CD4-positive, alpha-beta T cell treated with Interleukin-6 at 100 ng/mL for 8 hours (primary cell): Measurements from ENCODE around the gene TRIM67.

ENCODE experiments used
- DNase-seq: peaks from one replicate; pipeline ENCODE4 v3.0.0-alpha.2; 2020; ENCODE audit warnings: mixed read lengths, low spot score

TRIM67 gene

DNA sequence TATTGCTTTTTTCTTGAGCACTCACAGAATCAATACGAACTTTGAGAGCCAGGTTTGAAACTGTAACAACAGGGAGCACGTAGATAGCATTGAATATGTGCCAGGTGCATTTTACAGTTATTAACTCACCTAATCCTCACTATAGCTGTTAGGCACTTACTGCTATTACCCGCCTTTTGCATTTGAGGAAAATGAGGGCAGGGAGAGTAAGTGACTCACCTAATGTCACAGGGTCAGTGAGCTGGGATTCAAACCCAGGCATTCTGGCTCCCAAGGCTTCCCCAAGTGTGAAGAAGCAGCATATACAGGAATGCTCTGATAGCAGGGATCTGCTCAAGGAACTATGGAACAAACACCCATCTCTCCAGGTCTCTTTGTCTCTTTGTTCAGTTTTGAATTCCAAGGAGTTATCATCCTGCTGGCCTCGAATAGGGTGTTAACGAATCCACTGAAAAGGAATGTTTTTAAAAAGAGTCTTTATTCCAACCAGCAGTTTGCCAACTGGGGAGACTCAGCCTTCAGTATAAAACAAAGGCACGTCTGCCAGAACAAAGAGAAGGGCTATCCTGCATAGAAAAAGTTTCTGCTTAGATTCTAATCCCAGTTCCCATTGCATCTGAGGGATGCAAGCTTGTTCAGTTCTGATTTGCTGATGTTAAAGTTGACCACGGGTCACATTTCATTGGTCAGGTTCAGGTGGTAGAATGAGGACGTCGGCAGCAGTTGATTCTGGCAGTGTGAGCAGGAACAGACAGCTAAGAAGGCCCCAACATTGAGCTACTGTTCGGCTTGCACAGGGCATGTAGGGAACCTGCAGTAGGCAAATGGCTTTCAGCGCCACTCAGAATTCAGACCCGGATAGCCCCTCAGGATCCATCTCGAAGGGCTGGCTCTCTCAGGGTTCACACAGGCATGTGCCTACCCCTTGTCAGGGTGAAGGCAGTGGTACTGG, 22.1 kb downstream of the TRIM67 start:
- DNase-seq = no peak

DNA sequence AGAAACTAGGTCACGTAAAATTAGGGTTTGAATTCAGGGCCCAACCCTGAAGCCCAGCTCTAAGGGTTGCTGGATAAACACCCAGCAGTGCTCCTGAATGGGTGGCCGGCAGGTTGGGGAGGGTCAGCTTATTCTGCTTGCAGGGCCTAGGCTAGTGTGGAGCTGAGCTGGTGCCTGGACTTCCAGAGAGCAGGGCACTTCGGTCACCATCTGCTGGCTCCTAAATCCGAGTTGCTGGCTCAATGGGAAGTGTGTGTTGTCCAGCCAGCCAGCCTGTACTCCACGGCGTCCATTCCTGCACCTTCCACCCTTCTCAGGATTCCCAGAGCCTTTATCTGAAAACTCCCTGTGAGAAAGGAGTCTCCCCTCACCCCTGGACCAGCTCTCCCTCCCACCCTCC, 23.0 kb downstream of the TRIM67 start:
- DNase-seq = no peak

DNA sequence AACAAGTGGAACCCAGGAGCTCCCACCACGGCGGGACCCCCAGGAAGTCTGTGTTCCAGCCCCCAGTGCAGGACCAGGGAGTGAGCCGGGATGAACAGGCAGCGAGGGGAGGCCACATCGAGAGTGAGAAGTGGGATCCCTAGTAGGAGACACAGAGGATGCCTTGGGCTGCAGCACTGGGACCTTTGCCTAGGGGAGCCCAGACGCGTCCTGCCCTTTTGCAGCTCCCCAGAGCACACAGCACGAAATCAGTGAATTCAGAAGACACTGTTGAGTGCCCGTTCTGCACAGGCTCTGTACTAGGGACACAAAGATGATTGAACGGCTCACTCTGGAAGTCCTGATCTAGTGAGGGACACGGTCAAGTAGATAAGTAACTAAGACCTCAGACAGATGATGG, 23.5 kb downstream of the TRIM67 start:
- no peak for DNase-seq

DNA sequence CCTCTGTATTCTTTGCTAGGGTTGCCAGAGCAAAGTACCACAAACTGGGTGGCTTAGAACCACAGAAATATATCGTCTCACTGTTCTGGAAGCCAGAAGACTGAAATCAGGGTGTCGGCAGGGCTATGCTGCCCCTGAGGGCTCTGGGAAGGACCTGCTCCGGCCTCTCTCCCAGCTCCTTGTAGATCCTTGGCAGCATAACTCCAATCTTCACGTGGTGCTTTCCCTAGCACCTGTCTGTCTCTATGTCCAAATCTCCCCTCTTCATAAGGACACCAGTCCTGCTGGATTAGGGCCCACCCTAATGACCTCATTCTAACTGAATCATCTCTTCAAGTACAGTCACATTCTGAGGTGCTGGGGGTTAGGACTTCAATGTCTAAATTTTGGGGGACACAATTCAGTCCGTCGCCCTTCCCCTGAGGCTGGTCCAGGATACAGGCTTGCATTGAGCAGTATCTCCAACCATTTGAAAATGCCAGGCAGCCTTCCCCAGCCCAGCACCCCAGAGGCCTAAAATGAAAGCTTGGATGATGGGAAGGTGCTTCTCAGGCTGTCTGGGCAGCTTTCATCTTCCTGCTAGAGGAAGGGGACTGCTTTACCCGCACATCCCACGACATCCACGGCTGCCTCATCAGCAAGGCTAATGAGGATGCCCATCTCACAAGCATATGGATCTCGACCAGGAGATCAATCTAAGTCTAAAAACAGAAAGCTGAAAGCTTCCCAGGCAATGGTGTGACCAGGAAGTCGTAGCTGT, 24.7 kb downstream of the TRIM67 start:
- no peak for DNase-seq

DNA sequence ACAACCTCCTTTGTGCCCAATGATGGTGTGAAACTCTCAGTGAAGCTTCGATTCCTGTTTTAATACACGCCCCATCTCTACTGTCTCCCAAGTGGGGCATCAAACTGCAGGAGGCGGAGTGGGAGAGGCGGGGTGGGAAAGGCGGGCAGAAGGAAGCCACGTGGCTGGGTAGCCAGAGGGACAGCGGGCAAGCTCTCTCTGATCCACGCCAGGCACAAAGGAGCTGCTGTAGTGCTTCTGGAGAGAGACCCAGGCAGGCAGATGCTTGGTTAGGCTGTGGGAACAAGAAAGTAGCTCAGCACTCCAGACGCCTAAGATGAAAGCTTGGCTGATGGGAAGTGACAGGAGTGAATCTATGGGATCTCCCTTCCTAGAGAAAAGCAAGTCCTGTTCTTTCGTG, 25.7 kb downstream of the TRIM67 start:
- DNase-seq = no peak

DNA sequence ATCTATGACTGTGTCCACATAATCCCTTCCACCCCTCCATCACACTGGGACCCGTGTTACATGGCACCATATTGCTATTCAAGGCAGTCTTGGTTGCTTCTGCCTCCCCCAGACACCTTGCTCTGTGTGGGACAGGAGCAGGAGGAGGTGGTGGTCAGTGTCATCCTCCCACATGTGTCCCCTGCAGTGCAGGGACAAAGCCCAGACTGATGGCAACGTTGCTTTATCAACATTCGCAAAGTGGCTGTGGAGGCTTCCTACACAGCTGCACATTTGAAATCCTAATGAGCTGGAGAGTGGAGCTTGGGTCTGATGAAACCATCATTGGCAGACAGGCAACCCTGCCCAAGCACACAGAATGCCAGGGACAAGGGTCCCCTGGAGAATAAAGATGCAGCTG, 26.2 kb downstream of the TRIM67 start:
- no peak for DNase-seq

DNA sequence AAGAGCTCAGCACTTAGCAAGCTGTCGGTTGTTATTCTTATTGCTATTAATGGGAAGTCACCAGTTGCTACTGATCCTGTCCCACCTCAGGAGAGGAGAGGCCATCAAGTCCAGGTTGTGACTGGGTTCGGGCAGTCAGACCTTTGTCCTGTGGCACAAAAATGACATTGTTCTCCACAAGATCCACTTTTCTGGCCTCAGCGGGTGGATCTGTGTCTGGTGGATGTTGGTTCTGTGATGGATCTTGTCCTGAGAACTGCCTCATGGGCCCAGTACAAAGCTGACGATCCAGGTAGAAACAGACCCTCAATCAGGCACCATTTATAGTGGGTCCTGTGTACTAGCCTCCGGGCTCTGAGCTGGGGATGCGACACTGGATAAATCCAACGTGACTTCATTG, 26.9 kb downstream of the TRIM67 start:
- DNase-seq = no peak

DNA sequence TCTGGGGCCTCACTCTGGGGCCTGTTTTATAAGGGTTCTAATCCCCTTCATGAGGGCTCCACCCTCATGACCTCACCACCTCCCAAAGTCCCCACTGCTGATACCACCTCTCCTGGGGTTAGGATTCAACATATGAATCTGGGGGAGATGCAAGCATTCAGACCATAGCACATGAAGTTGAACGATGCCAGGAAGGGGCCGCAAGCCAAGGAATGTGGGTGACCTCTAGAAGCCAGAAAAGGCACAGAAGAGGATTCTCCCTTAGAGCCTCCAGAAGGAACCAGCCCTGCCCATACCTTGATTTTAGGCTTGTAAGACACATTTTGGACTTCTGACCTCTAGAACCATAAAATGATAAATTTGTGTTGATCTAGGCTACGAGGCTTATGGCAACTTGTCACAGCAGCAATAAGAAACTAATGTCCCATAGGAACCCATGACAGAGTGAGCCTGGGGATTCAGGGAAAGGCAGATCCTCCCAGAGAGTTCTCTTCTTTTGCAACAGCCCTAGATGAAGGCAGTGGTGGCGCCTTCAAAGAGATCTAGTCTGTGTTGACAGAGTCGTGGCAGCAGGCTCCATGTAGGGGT, 27.9 kb downstream of the TRIM67 start:
- no peak for DNase-seq

DNA sequence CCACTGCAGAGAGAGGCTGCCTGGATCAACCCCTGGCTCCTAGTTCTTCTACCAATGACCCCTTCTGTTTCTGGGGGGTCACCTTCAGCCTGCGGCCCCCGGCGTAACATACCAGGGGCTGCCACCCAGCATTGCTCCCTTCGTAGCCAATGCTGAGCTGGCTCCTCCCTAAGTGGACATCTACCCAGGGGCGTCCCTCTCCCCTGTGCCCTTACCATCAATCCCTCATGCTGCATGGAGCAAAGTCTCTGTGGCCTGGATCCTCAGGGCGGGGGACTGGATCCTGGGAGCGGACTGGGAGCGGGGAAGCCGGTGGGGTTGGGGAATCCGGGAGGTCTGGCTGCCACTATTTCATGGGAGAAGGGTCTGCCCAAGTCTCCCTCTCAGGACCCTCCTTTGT, 28.6 kb downstream of the TRIM67 start:
- no peak for DNase-seq

DNA sequence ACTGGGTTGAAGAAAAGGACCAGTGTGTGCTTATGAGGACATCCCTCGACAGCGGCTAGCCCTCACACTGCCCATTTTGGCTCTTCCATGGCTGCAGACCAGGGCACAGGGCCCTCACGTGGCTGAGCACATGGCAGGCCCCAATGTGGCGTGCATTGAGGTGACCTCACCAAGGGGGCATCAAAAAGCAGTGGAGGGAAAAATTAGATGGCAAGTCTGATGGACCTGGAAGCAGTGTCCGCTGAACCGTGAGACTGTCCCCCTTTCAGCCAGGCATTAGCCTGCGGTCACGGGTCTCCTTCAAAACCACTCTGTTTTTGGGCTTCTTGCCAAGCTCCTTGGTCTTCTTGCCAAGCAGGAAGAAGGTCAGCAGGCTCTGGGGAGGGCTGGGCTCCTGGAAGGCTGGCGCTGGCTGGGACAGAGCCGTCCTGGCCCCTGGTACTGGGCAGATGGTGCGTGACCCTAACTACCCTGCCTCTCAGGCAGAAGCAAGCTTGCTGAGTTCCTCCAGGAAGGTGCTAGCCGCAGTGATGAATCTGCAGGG, 30.8 kb downstream of the TRIM67 start:
- DNase-seq = no peak

DNA sequence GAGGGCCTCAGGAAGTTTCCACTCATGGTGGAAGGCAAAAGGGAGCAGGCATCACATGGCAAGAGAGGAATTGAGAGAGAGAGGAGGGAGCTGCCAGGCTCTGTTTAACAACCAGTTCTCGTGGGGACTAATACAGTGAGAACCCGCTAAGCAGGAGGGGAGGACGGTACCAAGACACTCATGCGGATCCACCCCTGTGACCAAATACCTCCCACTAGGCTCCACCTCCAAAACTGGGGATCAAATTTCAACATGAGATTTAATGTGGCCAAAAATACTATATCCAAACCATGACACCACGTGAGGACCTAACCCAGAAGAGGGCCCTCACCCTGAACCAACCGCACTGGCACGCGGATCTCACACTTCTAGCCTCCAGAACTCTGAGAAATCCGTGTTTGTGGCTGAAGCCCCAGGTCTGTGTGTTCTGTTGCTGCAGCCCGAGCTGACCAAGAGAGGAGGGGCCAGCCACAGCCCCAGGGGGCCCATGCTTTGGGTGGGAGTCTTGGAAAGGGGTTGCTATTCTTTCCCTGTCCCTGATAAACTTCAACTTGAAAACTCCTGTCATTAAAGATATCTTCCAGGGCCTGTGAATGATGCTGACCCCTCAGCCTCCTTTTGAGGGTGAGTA, 32.0 kb downstream of the TRIM67 start:
- DNase-seq = no peak

DNA sequence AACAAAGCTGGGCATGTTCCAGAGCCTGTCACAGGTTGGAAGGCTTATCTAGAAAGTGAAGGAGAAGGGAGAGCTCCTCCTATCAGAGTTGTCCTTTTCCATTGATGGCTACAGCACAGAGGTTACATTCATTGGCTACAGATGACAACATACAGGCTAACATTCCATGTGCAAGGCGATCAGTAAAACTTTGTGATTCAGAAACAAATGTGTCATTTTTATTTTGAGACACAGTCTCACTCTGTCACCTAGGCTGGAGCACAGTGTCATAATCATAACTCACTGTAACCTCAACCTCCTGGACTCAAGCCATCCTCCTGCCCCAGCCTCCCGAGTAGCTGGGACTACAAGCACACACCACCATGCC, 32.6 kb downstream of the TRIM67 start:
- DNase-seq = no peak

DNA sequence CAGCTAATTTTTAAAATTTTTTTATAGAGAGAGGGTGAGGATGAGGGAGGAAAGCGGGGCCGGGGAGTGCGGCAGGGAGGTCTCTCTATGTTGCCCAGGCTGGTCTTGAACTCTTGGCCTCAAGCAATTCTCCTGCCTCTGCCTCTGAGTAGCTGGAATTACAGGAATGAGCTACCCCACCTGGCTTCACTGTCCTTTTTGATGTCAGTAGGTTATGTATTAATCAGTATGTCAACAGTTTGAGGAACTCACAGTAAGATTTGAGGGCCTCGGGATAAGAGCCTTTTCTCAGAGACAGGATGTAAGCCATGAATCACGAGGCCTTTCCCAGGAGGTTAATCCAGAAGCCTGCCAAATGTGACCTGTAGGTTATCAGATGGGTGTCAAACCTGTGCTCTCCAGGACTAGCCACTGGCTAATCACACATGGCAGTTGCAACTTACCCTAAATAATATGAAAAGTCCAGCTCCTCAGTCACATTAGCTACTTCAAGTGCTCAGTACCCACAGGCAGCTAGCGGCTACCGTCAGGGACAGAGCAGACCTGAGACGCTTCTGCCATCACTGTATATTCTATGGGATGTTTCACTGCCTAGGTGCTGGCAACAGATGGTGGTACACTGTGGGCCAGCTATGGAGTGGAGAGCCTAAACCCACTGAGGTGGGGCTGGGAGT, 33.1 kb downstream of the TRIM67 start:
- DNase-seq = no peak

DNA sequence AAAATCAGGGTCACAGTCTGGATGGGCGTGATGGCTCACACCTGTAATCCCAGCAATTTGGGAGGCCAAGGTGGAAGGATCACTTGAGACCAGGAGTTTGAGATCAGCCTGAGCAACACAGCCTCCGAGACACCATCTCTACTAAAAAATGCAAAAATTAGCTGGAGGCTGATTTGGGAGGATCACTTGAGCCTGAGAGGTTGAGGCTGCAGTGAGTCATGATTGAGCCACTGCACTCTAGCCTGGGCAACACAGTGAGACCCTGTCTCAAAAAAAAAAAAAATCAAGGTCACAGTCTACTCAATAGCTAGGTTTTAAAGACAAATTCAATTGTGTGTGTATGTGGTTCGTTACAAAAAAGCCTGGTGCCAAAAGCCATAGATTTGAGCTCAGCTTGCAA, 34.4 kb downstream of the TRIM67 start:
- DNase-seq = no peak

DNA sequence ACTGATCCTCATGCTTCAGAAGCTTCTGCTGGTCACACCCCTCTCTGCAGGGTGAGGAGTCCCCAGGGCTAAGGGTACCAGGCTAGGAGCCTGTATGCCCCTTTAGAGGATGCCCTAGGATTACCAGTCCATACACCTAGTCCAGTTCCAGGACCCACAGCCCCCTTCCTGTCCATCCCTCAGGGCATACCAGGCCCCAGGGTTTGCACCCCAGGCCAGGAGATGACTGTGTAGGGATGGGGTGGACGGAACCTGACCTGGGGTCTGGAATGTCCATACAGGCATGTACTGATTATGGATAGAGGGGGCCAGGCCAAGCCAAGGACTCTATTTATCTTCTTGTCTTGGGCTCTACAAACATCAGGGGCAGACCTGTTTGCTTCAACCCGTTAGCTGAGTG, 34.9 kb downstream of the TRIM67 start:
- DNase-seq = no peak

DNA sequence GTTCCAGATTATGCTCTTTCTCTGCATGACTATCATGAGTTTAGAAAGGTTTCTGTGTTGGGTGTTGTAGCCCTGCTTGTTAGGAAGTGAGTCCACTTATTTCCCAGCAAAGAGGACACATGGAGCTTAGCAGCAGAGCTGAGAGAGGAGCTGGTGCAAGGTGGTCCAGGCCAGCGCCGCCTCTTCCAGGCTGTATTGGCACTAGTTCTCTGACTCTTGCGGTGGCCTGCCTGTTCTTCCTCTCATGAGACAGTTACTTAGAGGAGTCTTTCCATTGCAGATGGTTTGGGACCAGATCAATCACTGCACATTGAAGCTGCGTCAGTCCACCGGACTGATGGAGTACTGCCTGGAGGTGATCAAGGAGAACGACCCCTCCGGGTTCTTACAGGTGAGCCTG, 38.0 kb downstream of the TRIM67 start:
- no peak for DNase-seq

DNA sequence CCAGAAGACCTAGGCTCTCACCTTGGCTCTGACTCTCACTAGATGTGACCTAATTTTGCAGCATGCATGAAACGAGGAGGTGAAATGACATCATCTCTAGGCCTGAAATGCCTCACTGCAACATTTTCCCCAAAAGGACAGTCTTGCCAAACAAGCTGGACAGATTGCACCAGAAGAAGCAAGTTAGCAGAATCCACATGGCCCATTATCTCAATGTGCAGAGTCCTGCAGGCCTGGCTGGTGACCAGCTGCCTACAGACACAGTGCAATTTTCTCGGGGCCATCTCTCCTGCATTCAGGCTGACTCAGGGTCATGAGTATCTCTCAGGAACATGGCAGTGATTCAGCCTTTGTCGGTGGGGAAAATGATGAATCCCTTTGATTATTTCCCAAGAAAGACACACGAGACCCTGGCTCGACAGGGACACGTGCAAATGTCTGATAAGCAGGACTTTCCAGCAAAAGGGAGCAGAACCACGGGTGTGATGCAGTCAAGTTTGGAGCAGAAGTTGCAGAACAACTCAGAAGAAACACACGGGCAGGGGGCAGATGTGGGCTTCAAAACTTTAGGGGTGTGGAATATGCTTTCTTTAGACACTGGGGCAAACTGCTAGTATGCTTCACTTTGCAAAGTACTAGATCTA, 38.7 kb downstream of the TRIM67 start:
- no peak for DNase-seq

DNA sequence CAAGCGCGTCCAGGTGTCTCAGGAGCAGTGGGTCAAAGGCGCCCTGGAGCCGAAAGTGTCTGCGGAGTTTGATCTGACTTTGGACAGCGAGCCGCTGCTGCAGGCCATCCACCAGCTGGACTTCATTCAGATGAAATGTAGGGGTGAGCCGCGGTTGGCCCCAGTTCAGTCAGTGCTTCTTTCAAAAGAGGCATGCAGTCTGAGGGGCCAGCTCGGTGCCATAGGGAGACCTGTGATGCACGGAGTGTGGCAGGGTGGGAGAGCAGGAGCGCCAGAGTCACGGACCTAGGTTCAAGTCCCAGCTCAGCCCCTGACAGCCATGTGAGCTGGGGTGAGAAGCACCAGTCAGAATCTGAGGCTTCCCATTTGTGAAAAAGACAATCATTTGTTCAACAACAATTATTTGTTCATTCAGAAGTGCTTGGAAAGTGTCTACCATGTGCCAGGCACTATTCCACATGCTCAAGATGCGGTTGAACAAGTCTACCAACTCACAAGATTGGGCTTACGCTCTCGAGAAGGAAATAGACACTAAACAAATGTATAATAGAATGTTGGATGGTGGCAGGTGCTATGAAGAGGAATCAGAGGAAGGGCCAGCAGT, 39.6 kb downstream of the TRIM67 start:
- DNase-seq = no peak

DNA sequence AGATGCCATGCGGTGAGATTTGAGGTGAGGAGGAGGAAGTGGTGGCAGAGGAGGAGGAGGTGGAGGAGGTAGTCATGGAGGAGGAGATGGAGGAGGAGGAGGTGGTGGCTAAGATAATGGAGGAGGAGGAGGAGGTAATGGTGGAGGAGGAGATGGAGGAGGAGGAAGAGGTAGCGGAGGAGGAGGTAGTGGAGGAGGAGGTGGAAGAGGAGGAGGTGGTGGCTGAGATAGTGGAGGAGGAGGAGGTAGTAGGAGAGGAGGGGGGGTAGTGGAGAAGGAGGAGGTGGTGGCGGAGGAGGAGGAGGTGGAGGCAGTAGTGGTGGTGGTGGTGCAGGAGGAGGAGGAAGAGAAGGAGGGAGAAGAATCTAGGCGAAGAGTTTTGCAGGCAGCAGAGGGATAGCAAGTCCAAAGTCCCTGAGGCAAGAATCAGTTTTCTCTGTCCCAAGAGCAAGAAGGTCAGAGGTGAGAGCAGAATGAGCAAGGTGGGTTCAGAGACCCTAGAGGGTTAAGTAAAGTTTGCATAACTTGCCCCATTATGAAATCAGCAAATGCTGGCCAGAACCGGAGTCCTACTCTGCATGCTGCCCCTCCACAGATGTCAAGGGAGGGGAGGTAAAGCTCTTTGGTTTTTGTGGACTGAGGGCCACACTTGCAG, 40.2 kb downstream of the TRIM67 start:
- no peak for DNase-seq
